HEK293 (cell line): ENCODE results near the gene IL17A.
A peak's percentile ranks its signal among the peaks of the same experiment; 100 is the strongest.
"Not testable (repeated sequence)": the region's sequence is repeated elsewhere in the genome, so short reads cannot be mapped to it uniquely, and the experiment has no call there.

Experiments
- CTCF ChIA-PET: fragments of 350-600 bp; formaldehyde crosslinking; extraction: SDS; loops from one replicate; lab custom pipeline; 2021; ENCODE audit warnings: antibody characterized with exemption; lab: Yijun Ruan, JAX
- POLR2A ChIA-PET: fragments of 300-600 bp; formaldehyde crosslinking; extraction: SDS; loops from one replicate; lab custom pipeline; 2020; ENCODE audit warnings: antibody characterized with exemption, inconsistent platforms; lab: Yijun Ruan, JAX
- H3K27ac ChIP-seq: fragments of 200-500 bp; sonication (Bioruptor generic); 2 replicates; pipeline ENCODE4 v1.5.1; 2014; ENCODE audit warnings: low read depth, low read length, control low read depth, inconsistent platforms; ENCODE audit errors: extremely low read depth
- H3K36me3 ChIP-seq, 2 experiments: fragments of 200-500 bp in 1 of 2; sonication (Bioruptor generic) in 1 of 2; 1 replicate in 1 of 2; 2 replicates in 1 of 2; pipeline ENCODE4 v1.5.1; 2014 to 2017; ENCODE audit warnings: inconsistent platforms in 2 of 2, low read length in 2 of 2; ENCODE audit not compliant: control insufficient read depth in 2 of 2, insufficient read depth in 1 of 2
- H3K4me1 ChIP-seq: fragments of 200-500 bp; sonication (Bioruptor generic); 2 replicates; pipeline ENCODE4 v1.5.1; 2014; ENCODE audit warnings: mild to moderate bottlenecking, low read length, inconsistent platforms; ENCODE audit not compliant: control insufficient read depth, insufficient read depth
- H3K4me3 ChIP-seq: 2 replicates; pipeline ENCODE4 v1.5.1; 2011; ENCODE audit warnings: low read depth, mild to moderate bottlenecking, control low read depth, low read length, moderate library complexity
- H3K9me3 ChIP-seq: fragments of 200-500 bp; sonication (Bioruptor generic); 2 replicates; pipeline ENCODE4 v1.5.1; 2014; ENCODE audit warnings: low read depth, low read length, inconsistent platforms; ENCODE audit not compliant: control insufficient read depth, insufficient read depth
- EGR2 ChIP-seq: fragments of 450-650 bp; formaldehyde crosslinking; IDR thresholded peaks from 2 replicates; pipeline ENCODE4 v1.5.1; 2016; ENCODE audit warnings: low read depth, missing biosample characterization, missing genetic modification characterization
- GLIS2 ChIP-seq: fragments of 450-650 bp; formaldehyde crosslinking; IDR thresholded peaks from 2 replicates; pipeline ENCODE4 v1.5.1; 2016; ENCODE audit warnings: missing biosample characterization, missing genetic modification characterization
- ZNF132 ChIP-seq: fragments of 450-650 bp; formaldehyde crosslinking; IDR thresholded peaks from 2 replicates; pipeline ENCODE4 v1.5.1; 2017; ENCODE audit warnings: missing biosample characterization, missing genetic modification characterization, borderline replicate concordance
- ZNF146 ChIP-seq: fragments of 450-650 bp; formaldehyde crosslinking; IDR thresholded peaks from 2 replicates; pipeline ENCODE4 v1.5.1; 2016; ENCODE audit warnings: missing biosample characterization, missing genetic modification characterization
- ZNF169 ChIP-seq: fragments of 450-650 bp; formaldehyde crosslinking; IDR thresholded peaks from 2 replicates; pipeline ENCODE4 v1.5.1; 2016; ENCODE audit warnings: missing biosample characterization, missing genetic modification characterization
- ZNF2 ChIP-seq: fragments of 450-650 bp; formaldehyde crosslinking; IDR thresholded peaks from 2 replicates; pipeline ENCODE4 v1.5.1; 2016; ENCODE audit warnings: missing biosample characterization, missing genetic modification characterization
- ZNF221 ChIP-seq: fragments of 450-650 bp; formaldehyde crosslinking; IDR thresholded peaks from 2 replicates; pipeline ENCODE4 v1.5.1; 2017; ENCODE audit warnings: missing biosample characterization, missing genetic modification characterization, borderline replicate concordance
- ZNF302 ChIP-seq: fragments of 450-650 bp; formaldehyde crosslinking; IDR thresholded peaks from 2 replicates; pipeline ENCODE4 v1.5.1; 2016; ENCODE audit warnings: missing biosample characterization, missing genetic modification characterization, low read depth
- ZNF76 ChIP-seq: fragments of 450-650 bp; formaldehyde crosslinking; IDR thresholded peaks from 2 replicates; pipeline ENCODE4; 2016; ENCODE audit warnings: low read depth, missing biosample characterization, missing genetic modification characterization, borderline replicate concordance
- TF ChIP-seq, protein P1 (sequence below): fragments of 450-650 bp; formaldehyde crosslinking; IDR thresholded peaks from 2 replicates; pipeline ENCODE4 v1.5.1; 2016; ENCODE audit warnings: missing biosample characterization, missing genetic modification characterization
- TF ChIP-seq, protein P2 (sequence below): fragments of 450-650 bp; formaldehyde crosslinking; IDR thresholded peaks from 2 replicates; pipeline ENCODE4 v1.5.1; 2016; ENCODE audit warnings: missing biosample characterization, missing genetic modification characterization
- TF ChIP-seq, protein P3 (sequence below): fragments of 450-650 bp; formaldehyde crosslinking; IDR thresholded peaks from 2 replicates; pipeline ENCODE4 v1.5.1; 2016; ENCODE audit warnings: missing biosample characterization, missing genetic modification characterization
- TF ChIP-seq, protein P4 (sequence below): fragments of 450-650 bp; formaldehyde crosslinking; IDR thresholded peaks from 2 replicates; pipeline ENCODE4 v1.5.1; 2017; ENCODE audit warnings: missing biosample characterization, mild to moderate bottlenecking, missing genetic modification characterization, moderate library complexity
- TF ChIP-seq, protein P5 (sequence below): fragments of 450-650 bp; formaldehyde crosslinking; IDR thresholded peaks from 2 replicates; pipeline ENCODE4 v1.5.1; 2016; ENCODE audit warnings: missing biosample characterization, missing genetic modification characterization

Gene IL17A

DNA sequence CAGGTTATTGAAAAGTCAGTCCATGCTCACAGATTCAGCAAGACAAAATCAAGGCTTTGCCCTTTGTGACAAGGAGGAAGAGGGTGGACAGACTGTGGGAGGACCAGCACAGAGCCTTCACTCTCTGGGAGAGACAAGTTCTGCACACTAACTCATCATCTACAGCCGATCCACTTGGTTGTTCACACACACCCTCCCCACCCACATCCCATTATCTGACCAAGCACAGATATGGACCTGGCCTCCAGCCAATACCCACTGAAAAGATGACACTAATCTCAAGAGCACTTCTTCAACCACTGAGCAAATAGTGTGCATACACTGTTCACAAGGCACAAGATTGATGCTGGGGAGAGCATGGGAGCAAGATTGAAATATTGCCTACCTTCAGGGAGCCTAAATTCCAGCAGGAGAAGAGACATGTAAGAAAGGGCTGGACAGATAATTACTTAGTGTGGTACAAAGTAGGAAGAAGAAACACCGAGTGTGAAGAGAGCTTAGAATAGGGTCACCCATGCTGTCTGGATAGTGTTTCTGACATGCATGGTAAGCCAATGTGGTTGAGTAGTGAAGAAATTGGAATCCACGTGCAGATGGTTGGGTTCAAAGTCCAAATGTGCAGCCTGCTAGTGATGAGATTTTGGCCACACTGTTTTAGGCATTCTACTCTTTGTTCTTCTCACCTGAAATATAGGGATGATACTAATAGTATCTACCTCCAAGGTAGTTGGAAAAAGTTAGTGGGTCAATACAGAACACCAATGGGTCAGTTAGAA is 21.7 kb upstream of the IL17A start:
- Histone ChIP-seq H3K9me3 (no peaks in the 10 kb centered on the region), H3K4me1 (peaks cover 9% of the 10 kb centered on the region; the same call in 1 of the 2 replicates), H3K4me3 (no peak overlapping the region), H3K36me3 (no peaks in the 10 kb centered on the region), H3K27ac (no peak overlapping the region)
- CTCF ChIA-PET: interaction anchor here (0.6 to 5.9 kb wide), 17 partner anchors 8 to 1233 kb away, joined by 3 to 146 read pairs (median 4); partner anchors contain the start of gene IL17F
- 0 out of 2 replicates have a peak, but pooled peaks have one; percentile 25 for TF ChIP-seq EGR2 (tag by site-specific recombination)
- TF ChIP-seq ZNF169 (tag by site-specific recombination): no peak
- TF ChIP-seq, protein P1, sequence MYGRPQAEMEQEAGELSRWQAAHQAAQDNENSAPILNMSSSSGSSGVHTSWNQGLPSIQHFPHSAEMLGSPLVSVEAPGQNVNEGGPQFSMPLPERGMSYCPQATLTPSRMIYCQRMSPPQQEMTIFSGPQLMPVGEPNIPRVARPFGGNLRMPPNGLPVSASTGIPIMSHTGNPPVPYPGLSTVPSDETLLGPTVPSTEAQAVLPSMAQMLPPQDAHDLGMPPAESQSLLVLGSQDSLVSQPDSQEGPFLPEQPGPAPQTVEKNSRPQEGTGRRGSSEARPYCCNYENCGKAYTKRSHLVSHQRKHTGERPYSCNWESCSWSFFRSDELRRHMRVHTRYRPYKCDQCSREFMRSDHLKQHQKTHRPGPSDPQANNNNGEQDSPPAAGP (tag by site-specific recombination): no peak
- TF ChIP-seq ZNF302 (tag by site-specific recombination): no peak
- no peak for TF ChIP-seq ZNF2
- no peak for TF ChIP-seq ZNF76 (tag by site-specific recombination)
- no peak for TF ChIP-seq GLIS2 (tag by site-specific recombination)
- POLR2A ChIA-PET: interaction anchor here (1.7 kb wide), 1 partner anchor 96 kb away, joined by 5 read pairs; no protein-coding TSS in a partner anchor

DNA sequence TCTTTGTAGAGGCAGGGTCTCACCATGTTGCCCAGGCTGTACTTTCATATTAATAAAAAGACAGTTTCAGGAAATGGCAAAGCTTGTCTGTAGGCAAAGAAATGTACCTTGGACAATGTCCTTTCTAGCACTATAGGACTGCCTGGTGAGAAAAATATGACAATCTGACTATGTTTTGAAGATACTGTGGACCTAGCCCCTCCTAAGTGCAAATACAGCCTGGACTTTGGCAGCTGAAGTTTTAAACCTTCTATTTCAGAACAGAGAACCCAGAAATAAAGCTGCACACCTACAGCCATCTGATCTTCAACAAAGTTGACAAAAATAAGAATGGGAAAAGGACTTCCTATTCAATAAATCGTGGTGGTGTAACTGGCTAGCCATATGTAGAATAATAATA is 18.9 kb upstream of the IL17A start:
- H3K36me3 ChIP-seq: no peaks in the 10 kb centered on the region
- no peak overlapping the region for H3K27ac ChIP-seq
- ChIA-PET CTCF (interaction anchor here (1.0 to 5.9 kb wide), 2 partner anchors 93 to 106 kb away, joined by 3 to 146 read pairs; no protein-coding TSS in a partner anchor), POLR2A (no interaction called here)
- H3K4me1 ChIP-seq: peaks cover 9% of the 10 kb centered on the region; the same call in 1 of the 2 replicates
- H3K4me3 ChIP-seq: no peak overlapping the region
- no peaks in the 10 kb centered on the region for H3K9me3 ChIP-seq
- TF ChIP-seq ZNF221: no peak
- no peak for TF ChIP-seq ZNF2
- no peak for TF ChIP-seq ZNF132
- TF ChIP-seq, protein P2, sequence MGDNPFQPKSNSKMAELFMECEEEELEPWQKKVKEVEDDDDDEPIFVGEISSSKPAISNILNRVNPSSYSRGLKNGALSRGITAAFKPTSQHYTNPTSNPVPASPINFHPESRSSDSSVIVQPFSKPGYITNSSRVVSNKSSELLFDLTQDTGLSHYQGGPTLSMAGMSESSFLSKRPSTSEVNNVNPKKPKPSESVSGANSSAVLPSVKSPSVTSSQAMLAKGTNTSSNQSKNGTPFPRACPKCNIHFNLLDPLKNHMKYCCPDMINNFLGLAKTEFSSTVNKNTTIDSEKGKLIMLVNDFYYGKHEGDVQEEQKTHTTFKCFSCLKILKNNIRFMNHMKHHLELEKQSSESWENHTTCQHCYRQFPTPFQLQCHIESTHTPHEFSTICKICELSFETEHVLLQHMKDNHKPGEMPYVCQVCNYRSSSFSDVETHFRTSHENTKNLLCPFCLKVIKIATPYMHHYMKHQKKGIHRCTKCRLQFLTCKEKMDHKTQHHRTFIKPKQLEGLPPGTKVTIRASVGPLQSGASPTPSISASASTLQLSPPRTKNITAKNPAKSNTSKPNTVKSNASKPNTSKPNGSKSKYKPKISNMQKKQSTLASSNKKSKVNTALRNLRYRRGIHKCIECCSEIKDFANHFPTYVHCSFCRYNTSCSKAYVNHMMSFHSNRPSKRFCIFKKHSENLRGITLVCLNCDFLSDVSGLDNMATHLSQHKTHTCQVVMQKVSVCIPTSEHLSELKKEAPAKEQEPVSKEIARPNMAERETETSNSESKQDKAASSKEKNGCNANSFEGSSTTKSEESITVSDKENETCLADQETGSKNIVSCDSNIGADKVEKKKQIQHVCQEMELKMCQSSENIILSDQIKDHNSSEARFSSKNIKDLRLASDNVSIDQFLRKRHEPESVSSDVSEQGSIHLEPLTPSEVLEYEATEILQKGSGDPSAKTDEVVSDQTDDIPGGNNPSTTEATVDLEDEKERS (tag by site-specific recombination): no peak
- TF ChIP-seq, protein P3, sequence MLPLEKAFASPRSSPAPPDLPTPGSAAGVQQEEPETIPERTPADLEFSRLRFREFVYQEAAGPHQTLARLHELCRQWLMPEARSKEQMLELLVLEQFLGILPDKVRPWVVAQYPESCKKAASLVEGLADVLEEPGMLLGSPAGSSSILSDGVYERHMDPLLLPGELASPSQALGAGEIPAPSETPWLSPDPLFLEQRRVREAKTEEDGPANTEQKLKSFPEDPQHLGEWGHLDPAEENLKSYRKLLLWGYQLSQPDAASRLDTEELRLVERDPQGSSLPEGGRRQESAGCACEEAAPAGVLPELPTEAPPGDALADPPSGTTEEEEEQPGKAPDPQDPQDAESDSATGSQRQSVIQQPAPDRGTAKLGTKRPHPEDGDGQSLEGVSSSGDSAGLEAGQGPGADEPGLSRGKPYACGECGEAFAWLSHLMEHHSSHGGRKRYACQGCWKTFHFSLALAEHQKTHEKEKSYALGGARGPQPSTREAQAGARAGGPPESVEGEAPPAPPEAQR (tag by site-specific recombination): no peak
- TF ChIP-seq, protein P4, sequence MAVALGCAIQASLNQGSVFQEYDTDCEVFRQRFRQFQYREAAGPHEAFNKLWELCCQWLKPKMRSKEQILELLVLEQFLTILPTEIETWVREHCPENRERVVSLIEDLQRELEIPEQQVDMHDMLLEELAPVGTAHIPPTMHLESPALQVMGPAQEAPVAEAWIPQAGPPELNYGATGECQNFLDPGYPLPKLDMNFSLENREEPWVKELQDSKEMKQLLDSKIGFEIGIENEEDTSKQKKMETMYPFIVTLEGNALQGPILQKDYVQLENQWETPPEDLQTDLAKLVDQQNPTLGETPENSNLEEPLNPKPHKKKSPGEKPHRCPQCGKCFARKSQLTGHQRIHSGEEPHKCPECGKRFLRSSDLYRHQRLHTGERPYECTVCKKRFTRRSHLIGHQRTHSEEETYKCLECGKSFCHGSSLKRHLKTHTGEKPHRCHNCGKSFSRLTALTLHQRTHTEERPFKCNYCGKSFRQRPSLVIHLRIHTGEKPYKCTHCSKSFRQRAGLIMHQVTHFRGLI: no peak

GRCh38 chr6:52168351-52168750 is 17.8 kb upstream of the IL17A start:
- CTCF ChIA-PET, H3K9me3 ChIP-seq, H3K4me3 ChIP-seq, POLR2A ChIA-PET, H3K36me3 ChIP-seq, H3K4me1 ChIP-seq, H3K27ac ChIP-seq: not testable (repeated sequence)
- peak; percentile 86 for TF ChIP-seq ZNF146
- TF ChIP-seq, protein P5, sequence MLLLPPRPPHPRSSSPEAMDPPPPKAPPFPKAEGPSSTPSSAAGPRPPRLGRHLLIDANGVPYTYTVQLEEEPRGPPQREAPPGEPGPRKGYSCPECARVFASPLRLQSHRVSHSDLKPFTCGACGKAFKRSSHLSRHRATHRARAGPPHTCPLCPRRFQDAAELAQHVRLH: 0 out of 2 replicates have a peak, but pooled peaks have one; percentile 27
- TF ChIP-seq, protein P2 (tag by site-specific recombination): peak; percentile 60; the same call in 1 of the 2 replicates
